Endometrial microvascular endothelial cells (primary cell): ENCODE data around the gene ABCF2. TPM values are rescaled to one million over a fixed set of nuclear protein-coding genes. Genes with fewer than 3 reads are reported as not detected.

Experiments used
- in situ Hi-C: cut with HindIII; loops from 2 replicates; pipeline ENCODE4 v1.10.0; 2017; ENCODE audit warnings: low sequenced_read_pairs, low pct_unique_long_range_greater_than_20kb; ENCODE audit errors: inconsistent ontology term
- total RNA-seq: library from RNA; depleted of rRNA; stranded (reverse); fragments of >200 nt; gene quantifications from one replicate; pipeline ENCODE4 v1.2.3, GENCODE V29; 2015; ENCODE audit errors: inconsistent ontology term

ABCF2 gene
- total RNA-seq, 1 donor from 2014 or later: 89.1 TPM

DNA sequence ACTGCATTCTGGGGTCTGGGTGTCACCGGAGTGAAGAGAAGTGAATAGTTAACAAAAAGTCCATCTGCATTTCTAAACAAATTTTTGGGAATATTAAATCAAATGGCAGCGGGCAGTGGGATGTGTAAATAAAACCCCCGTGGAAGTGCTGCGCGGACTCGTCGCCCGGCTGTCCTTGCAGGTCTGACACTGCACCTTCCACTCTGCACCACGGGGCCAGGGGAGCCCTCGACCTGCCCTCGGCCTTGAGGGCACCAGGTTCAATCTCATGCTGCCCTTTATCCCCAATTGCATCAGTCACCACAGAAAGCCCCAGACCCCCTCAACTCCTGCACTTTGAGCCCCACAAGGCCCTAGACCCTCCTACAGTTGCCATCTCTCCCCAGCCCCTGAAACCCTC is 27.8 kb upstream of the ABCF2 start:
- in situ Hi-C loops: no loop called here

DNA sequence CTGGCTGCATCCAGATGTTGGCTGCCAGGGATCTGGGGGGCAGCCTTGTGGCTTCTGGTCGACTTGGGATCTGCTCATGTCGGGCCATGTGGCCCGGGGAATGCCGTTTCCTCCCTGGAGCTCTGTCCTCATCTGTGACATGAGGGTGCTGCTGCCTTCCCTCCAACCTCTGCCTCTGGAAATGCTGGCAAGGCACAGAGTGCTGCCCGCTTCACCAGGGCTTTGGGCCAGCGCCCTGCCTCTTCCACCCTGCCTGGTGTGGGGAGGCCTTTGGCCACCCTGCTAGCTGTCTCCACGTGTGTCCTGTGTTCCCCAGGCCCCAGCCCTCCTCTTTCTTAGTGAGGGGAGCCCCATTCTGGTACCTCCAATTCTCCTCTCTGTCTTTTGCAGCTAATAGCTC is 27.3 kb upstream of the ABCF2 start:
- in situ Hi-C loops: no loop called here

GRCh38 chr7:151252961-151253711 is 26.1 kb upstream of the ABCF2 start:
- in situ Hi-C loops: no loop called here

- in situ Hi-C loops: no loop called here
Observed at GRCh38 chr7:151252561-151252835, 25.5 kb upstream of the ABCF2 start.

DNA sequence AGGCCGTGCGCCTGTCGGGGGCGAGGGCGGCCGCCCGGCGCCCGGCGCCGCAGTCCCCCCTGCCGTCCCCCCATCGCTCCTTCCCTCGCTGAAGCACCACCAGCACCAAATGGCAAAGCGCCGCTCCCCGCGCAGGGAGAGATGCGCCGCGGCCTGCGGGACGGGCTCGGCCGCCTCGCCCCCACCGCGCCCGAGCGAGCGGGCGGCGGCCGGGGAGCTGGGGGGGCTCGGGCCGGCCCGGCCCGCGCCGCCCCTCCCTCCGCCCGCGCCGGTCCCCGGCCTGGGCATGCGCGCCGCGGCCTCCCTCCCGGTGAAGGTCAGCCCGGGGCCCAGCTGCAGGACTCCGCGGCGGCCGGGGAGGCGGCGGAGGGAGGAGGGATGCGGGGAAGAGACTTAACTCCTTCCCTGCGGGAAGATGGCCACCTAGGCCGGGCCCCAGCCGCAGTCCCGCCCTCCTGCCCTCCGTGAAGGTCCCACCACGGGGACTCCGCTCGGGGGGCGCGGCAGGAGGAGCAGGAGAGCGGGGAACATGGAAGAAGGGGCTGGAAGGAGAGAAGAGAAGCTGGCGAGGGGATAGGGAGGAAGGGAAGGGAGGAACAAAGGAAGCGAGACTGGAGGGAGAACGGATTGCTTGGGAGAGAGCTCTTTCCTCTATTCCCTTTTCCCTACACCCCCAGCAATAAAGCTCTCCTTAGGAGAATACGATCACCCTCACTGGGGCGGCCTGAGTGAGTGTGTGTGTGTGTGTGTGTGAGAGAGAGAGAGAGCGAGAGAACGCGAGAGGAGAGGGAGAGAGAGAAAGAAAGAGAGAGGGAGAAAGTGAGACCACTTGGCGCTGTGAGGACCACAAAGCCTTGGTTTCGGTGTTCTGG is 24.9 kb upstream of the ABCF2 start:
- in situ Hi-C loops: no loop called here

- in situ Hi-C loops: no loop called here
Observed at GRCh38 chr7:151251328-151251688, 24.3 kb upstream of the ABCF2 start.

DNA sequence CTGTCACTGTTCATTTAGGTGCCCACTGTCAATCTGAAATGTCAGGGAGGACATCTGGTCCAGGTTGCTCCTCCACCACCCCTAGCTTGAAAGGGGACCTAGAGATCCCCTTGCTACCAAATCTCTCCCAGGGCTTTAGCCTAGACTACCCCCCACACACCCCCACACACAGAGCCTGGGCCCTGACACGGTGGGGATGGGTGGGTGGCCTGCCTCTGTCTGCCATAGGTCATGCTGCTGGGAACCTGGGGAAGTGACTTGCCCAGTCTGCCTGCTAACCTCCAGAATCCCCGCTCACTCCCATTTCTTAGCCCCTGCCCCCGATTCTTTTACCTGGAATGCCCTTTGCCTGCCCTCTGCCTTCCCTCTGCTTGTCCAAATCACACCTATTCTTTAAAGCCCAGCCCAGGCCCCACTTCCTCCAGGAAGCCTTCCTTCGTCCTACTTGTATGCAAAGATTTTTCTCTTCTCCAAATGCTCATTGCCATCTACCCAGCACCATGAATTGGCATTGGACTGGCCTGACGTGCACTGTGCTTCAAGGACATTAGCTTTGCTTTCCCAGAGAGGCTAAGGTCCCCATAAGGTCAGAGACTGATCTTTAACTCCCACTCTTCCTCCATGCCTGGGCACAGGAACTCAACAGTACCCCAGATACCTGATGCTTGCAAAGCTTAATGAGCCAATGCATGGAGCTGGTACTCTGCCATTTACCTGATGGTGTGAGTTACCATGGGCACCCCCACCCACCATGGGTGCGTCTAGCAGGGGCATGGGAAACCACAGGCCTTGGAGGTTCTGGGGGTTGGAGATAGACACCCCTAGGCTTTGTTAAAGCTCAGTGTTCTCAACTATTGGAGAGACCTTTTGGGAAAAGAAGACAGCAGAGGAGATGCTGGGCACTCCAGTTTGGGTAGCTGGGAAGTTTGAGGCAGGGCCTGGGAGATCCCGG is 23.5 kb upstream of the ABCF2 start:
- in situ Hi-C loops: no loop called here

DNA sequence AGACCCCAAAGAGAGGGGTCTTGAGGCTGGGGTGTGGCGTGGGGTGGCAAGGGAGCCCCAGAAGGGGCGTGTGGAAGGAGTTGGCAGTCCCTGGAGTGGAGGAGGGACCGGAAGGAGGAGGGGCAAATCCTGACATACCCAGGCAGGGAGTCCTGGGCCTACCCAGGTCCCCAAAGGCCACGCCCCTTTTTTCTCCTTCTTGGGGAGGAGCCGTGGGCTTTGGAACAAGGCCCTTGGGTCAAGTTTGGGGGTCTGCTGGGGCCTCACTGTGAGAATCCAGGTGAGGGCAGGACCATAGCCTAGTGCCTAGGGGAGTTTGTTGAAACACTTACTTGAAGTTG is 22.7 kb upstream of the ABCF2 start:
- in situ Hi-C loops: no loop called here

- in situ Hi-C loops: no loop called here
Observed at GRCh38 chr7:151249034-151249731, 22.2 kb upstream of the ABCF2 start.

- in situ Hi-C loops: no loop called here
Observed at GRCh38 chr7:151248346-151249033, 21.5 kb upstream of the ABCF2 start, which contains the start of gene SMARCD3. Gene SMARCD3 (minus strand): TSS chr7:151248694. CDS start chr7:151248562, 132 bp downstream.

- in situ Hi-C loops: no loop called here
Observed at GRCh38 chr7:151247611-151248345, 20.8 kb upstream of the ABCF2 start.

- in situ Hi-C loops: no loop called here
Observed at GRCh38 chr7:151246851-151247580, 20.0 kb upstream of the ABCF2 start.

DNA sequence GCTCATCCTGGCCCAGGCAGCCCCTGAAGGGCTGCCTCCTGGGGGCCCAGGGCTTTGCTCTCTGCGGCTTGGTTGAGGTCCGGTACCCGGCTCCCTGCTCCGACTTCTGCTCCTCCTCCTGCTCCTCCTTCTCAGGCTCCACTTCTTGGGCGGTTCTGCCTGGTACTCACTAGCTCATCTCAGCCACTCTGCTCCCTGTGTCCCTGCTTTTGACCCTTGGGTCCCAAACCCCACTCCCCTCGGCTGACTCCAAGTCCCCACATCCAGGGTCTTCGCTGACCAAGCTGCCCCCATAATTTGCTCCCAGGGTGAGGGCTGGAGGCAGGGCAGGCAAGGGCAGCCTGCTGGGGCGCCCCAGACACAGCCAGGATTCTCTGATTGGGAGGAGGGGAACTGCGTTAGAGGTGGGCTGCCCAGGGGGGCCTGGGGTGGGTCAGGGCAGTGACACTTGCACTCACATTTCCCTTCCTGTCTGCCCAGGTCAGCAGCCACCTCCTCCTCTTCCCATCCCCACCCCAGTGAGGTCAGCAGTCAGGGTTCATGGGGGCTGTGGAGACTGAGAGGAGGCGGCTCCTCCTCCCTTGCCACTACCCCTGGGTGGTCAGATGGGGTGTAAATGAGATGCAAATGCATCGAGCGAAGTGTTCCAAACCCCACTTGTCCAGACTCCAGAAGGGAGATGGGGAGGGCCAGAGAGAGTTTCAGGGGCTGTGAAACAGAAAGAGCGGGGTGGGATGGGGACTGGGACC is 19.3 kb upstream of the ABCF2 start:
- in situ Hi-C loops: no loop called here

- in situ Hi-C loops: no loop called here
Observed at GRCh38 chr7:151245360-151246101, 18.5 kb upstream of the ABCF2 start.

DNA sequence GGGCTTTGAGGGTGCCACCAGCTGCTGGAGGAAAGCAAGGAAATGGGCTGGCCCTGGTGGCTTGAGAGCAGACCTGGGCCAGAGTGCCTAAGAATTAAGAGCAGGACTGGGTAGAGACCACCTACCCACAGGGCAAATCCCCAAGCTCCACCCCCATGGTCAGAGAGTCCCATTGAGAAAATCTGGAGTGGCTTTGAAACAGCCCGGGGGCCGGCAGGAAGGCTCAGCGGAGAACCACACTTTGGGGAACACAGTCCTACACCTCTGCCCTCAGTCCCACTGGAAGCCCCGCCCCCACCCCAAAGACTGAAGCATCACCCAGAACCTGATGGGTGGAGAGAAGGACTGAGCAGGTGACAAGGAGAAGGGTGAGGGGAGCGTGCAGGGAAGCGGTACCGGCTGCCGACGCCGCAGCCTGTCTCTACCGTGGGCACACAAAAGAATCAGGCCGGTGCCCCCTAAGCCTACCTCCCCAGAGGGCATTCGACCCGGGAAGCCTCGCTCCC is 17.9 kb upstream of the ABCF2 start:
- in situ Hi-C loops: no loop called here
